Activated CD4-positive, alpha-beta T cell treated with anti-CD3 and anti-CD28 coated beads, Interleukin-2, Interleukin-6, amounts not matched to agents 100 ng/mL and 50 ng/mL, durations not matched to agents 16 hours and 8 hours (primary cell): Measurements from ENCODE around the gene DRD1.
"Not testable (repeated sequence)": the region's sequence is repeated elsewhere in the genome, so short reads cannot be mapped to it uniquely, and the experiment has no call there.

Experiments used
- DNase-seq: peaks from one replicate; pipeline ENCODE4 v3.0.0-alpha.2; 2020

The DRD1 gene

GRCh38 chr5:175467983-175468690 is 24.2 kb upstream of the DRD1 start:
- no peak for DNase-seq

- no peak for DNase-seq
Observed at GRCh38 chr5:175466700-175467318, 22.8 kb upstream of the DRD1 start.

GRCh38 chr5:175465282-175465681 is 21.3 kb upstream of the DRD1 start:
- no peak for DNase-seq

GRCh38 chr5:175464942-175465233 is 20.9 kb upstream of the DRD1 start:
- no peak for DNase-seq

GRCh38 chr5:175464074-175464941 is 20.3 kb upstream of the DRD1 start:
- DNase-seq: peak; percentile 89

- no peak for DNase-seq
Observed at GRCh38 chr5:175463641-175464040, 19.7 kb upstream of the DRD1 start.

GRCh38 chr5:175461370-175461769 is 17.4 kb upstream of the DRD1 start:
- DNase-seq: no peak

GRCh38 chr5:175460552-175460951 is 16.6 kb upstream of the DRD1 start:
- DNase-seq: no peak

GRCh38 chr5:175460126-175460525 is 16.1 kb upstream of the DRD1 start:
- peak; percentile 28 for DNase-seq

GRCh38 chr5:175457466-175457865 is 13.5 kb upstream of the DRD1 start:
- DNase-seq: peak; percentile 66

- no peak for DNase-seq
Observed at GRCh38 chr5:175456105-175456742, 12.2 kb upstream of the DRD1 start.

- DNase-seq: not testable (repeated sequence)
Observed at GRCh38 chr5:175454338-175454737, 10.4 kb upstream of the DRD1 start.

- no peak for DNase-seq
Observed at GRCh38 chr5:175452166-175452565, 8.2 kb upstream of the DRD1 start.

GRCh38 chr5:175448276-175448675 is 4.3 kb upstream of the DRD1 start:
- DNase-seq: no peak

GRCh38 chr5:175447571-175447970 is 3.6 kb upstream of the DRD1 start:
- DNase-seq: no peak

GRCh38 chr5:175446378-175446777 is 2.4 kb upstream of the DRD1 start:
- DNase-seq: not testable (repeated sequence)

- DNase-seq: no peak
Observed at GRCh38 chr5:175444905-175445456, 999 bp upstream of the DRD1 start.

- no peak for DNase-seq
Observed at GRCh38 chr5:175443514-175444059, 395 bp downstream of the DRD1 start.

GRCh38 chr5:175438234-175438857 is 5.6 kb downstream of the DRD1 start:
- no peak for DNase-seq

GRCh38 chr5:175436359-175436758 is 7.6 kb downstream of the DRD1 start:
- DNase-seq: no peak

GRCh38 chr5:175434800-175435199 is 9.2 kb downstream of the DRD1 start:
- DNase-seq: no peak

GRCh38 chr5:175427762-175428161 is 16.2 kb downstream of the DRD1 start:
- no peak for DNase-seq
